H1 (cell line): ENCODE results near the gene GALNT9. TPM values are rescaled to one million over a fixed set of nuclear protein-coding genes. Genes with fewer than 3 reads are reported as not detected.

Source experiments
- EGR1 ChIP-seq: IDR thresholded peaks from 2 replicates; pipeline ENCODE4 v1.6.1; 2011; ENCODE audit warnings: low read depth, low read length, borderline replicate concordance
- NRF1 ChIP-seq: IDR thresholded peaks from 2 replicates; pipeline ENCODE4 v1.6.1; 2011; ENCODE audit warnings: mild to moderate bottlenecking, low read depth, low read length, improper control_type of control experiment
- POLR2A ChIP-seq, 2 experiments: IDR thresholded peaks; 1 replicate in 1 of 2; 2 replicates in 1 of 2; pipeline ENCODE4 v1.6.1; 2011; ENCODE audit warnings: low read depth in 2 of 2, low read length in 2 of 2, mild to moderate bottlenecking in 2 of 2; ENCODE audit errors: control extremely low read depth in 1 of 2
- RBBP5 ChIP-seq: IDR thresholded peaks from 2 replicates; pipeline ENCODE4 v1.7.1; 2012; ENCODE audit warnings: low read depth, mild to moderate bottlenecking, inconsistent platforms, low read length, moderate library complexity, borderline replicate concordance
- RNF2 ChIP-seq: fragments of 200-900, 300-1000 bp; sonication (generic); IDR thresholded peaks from 2 replicates; pipeline ENCODE4 v1.7.1; 2016; ENCODE audit warnings: borderline replicate concordance, low read depth, mild to moderate bottlenecking, antibody characterized with exemption, low read length; ENCODE audit not compliant: poor library complexity, severe bottlenecking; ENCODE audit errors: missing control alignments
- TBP ChIP-seq: IDR thresholded peaks from 2 replicates; pipeline ENCODE4 v1.6.1; 2011; ENCODE audit warnings: low read depth, low read length, improper control_type of control experiment
- polyA plus RNA-seq, 7 experiments: library from polyadenylated mRNA; depleted of rRNA in 3 of 7; stranded (reverse) in 5 of 7; unstranded in 2 of 7; fragments of >200 nt in 5 of 7; fragments of 200-250 nt in 2 of 7; gene quantifications; 1 replicate in 5 of 7; 2 replicates in 1 of 7; 4 replicates in 1 of 7; pipeline versions ENCODE4 v1.2.1 to v1.2.3, GENCODE V29; 2011 to 2013; ENCODE audit warnings: missing spikeins in 2 of 7, mixed read lengths in 2 of 7
- total RNA-seq: library from RNA; stranded (reverse); fragmentation: NEBNext Ultra II Directional; extraction: Animal tissue kit (Norgen Biotek cat#: 25700); gene quantifications from 2 replicates; pipeline ENCODE4 v1.2.1, GENCODE V29; 2021

GALNT9 gene
- total and polyA plus RNA-seq, 2 of the 8 experiments (the other 6 are each of a cell fraction or from before 2014, with no cell fraction given) = 2.0 to 3.6 TPM

DNA sequence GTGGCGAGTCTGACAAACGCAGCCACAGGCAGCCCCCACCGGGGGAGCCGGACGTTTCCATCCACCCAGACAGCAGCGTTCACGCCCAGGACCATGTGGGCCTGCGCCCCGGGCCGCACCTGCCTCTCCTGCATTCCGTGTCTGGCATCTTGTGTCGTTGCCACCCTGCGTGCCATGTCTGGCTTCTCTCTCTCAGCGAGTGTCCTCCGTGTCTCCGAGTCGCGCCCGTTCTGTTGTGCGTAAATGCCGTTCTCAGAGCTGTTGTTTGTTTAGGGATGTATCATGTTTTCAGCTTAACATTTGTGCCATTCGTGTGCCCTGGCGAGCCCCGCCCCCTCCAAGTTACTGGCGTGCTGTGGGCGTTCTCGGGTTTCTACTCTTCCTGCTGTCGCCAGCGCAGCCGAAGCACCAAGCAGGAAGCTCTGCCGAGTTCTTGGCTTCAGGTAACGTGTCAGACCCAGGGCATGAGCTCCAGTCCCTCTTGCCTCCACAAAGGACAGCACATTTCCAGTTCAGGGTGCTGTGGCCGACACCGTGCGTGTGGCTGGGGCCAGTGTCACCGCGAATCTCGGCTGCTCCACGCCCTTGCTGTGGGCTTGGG lies 150.5 kb downstream of the GALNT9 start (continued):
- no peak for TF ChIP-seq POLR2A (IDR thresholded peaks at IDR 0.05; ENCODE audit: control extremely low read depth in 1 of 2, low read depth in 2 of 2, low read length in 2 of 2)
- no peak for TF ChIP-seq RNF2
- TF ChIP-seq EGR1 = no peak
- no peak for TF ChIP-seq NRF1
- no peak for TF ChIP-seq RBBP5
- TF ChIP-seq TBP = no peak
